SW 1271 (cell line): ENCODE measurements around the gene SLC28A1.

Experiments used
- DNase-seq, 2 experiments: peaks; one replicate each; lab custom pipeline; 2025; lab: John Stamatoyannopoulos, UW

The SLC28A1 gene

DNA sequence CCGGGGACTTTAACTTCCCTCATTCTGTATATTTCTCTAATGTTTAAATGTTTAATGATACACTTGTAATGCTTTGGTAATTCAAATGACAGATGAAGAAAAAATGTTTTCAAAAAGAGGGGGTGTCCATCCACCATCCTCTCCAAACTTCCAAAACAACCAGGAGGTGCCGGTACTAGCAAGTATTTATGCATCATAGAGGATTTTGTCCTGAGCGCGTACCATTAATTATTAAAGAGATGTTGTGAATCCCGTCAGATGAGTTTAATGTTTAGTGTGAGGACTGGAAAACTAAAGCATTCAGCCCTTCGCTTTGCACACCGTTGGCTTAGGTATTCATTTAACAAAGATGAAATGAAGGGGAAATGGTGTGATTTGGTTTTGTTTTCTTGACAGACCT, 1.3 kb downstream of the SLC28A1 start:
- DNase-seq = no peak

DNA sequence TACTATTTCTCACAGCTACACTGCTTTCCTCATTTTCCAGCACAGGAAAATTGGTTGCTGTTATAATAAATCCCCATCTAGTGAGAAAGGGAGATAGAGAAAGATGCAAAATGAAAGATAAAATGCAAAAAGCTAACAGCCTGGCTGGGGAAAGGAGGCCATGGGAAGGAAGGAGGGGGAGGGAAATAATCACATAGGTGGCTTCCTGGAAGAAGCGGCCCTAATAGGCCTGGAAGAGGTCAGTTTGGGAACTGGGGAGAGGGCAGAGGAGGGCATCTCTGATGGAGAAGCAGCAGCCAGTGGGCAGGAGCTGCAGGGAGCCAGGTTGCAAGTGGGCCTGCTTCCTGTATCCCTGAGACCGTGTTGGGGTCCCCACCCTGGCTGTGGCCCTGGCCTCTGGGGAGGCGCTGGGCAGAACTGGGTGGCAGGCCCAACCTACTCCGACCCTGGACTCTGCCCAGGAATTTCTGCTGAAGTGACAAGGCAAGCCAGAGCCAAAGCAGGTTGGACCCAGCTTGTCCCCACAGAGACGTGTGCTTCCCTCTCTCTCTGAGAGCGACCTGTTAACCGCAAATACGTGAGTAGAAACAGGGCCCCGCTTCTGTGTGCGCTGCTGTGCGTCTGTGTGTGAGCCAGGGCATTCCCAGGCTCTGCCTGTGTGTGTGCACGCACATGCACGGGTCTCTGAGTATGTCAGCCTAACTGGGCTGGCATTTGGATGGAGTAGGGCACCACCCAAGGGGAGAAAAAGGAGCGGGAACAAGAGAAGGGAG, 1.9 kb downstream of the SLC28A1 start:
- no peak for DNase-seq

DNA sequence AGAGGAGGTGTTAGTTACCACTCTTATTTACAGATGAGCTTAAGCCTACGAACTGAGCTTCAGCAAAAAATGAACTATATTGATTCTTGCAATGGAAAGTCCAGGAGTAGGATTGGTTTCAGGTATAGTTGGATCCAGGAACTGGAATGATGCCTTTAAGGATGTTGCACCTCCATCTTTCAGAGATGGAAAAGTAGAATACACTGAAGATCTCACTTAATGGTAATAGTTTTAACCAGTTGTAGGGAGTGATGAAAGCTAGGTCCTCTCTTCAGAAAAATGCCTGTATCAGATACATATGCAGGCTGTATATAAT, 2.5 kb downstream of the SLC28A1 start:
- no peak for DNase-seq

DNA sequence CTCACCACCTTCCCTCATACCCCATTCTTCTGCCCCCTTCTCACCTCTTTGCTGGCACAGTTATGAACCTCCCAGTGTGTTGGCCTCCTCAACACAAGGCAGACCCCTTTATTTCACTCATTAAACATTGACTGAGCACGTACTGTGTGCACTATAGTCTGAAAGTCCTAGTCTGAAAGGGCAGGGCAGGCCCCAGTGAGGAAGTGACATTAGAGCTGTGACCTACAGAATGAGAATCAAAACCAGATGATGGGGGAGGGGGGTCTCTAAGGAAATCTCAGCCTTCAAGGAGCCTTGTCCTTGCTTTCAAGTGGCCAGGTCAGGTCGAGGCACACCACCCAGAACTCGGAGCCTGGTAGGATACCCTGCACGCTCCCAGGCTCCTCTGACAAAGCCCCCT, 3.5 kb downstream of the SLC28A1 start:
- no peak for DNase-seq

DNA sequence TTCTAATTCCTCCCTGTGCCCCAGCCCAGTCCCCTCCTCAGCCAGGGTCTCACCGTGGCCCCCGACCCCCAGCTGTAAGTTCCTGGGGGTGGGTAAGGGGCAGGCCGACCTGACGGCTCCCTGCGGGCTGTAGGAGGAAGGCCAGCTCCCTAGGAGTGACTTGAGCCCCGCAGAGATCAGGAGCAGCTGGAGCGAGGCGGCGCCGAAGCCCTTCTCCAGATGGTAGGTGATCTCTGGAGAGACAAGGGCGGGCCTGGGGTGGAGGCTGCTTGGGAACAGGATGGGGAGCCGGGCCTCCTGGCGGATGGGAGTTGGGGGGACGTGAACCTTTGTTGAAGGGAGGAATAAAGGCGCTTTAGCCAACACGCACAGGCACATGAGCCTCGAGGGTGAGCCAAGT, 4.2 kb downstream of the SLC28A1 start:
- no peak for DNase-seq

DNA sequence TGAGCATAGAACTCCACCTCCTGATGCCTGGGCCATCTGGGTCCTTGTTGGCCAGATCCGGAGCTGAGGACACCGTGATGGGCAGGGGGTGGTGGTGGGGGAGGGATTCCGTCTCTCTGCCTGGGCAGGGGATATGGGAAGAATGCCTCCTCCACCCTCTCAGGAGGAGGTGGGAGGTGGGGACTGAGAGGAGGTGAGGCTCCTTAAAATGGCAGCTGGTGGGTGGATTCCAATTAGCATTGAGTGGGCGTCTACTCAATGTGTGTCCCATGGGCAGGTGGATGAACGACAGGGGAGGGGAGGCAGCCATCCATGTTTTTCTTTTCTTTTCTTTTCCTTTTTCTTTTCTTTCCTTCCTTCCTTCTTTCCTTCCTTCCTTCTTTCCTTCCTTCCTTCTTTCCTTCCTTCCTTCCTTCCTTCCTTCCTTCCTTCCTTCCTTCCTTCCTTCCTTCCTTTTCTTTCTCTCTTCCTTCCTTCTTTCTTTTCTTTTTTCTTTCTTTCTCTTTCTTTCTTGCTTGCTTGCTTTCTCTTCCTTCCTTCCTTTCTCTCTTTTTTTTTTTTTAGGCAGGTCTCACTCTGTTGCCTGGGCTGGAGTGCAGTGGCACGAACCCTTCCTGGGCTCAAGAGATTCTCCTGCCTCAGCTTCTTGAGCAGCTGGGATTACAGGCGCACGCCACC, 5.0 kb downstream of the SLC28A1 start:
- no peak for DNase-seq

DNA sequence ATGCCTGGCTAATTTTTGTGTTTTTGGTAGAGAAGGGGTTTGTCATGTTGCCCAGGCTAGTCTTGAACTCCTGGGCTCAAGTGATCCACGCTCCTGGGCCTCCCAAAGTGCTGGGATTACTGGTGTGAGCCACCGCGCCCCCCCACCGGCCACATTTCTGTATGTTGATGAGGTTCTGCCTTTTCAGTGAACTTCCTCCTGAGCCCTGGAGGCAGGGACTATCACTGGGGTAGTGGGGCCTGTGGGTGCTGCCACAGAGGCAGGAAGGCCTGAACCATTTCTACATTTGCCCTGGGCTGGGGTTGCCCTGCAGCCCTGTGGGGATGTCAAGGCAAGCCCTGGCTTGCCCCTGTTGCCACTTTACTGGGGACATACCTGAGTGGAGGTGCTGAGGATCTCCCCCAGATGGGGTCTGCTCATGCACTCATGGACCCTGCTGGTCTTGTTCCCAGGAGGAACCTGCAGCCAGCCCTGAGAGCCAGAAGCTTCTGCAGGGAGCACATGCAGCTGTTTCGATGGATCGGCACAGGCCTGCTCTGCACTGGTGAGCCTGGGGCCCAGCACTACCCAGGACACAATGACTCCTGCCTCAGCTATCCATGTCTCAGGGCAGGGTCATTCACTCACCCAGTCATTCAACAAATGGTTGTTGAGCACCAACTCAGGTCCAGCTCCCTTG, 5.7 kb downstream of the SLC28A1 start:
- no peak for DNase-seq

DNA sequence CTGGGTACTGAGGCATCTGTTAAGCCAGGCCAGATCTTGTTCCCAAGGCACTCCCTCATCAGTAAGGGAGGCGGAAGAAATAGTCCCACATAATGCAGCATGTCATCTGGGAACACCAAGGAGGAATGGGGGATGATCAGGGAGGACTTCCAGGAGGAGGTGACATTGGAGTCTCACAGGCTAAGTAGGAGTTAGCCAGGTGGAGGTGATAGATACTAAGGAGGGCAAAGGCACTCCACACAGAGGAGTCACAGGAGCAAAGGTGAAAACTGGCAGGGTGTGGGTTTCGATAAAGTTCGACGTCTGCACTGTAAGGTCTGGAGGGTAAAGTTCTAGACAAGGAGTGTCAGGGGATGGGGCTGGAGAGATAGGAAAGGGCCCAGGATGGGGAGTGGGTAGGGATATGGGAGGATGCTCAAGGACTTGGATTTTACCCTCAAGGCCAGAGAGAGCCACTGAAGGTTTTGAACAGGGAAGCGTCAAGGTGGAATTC, 6.3 kb downstream of the SLC28A1 start:
- DNase-seq = no peak

DNA sequence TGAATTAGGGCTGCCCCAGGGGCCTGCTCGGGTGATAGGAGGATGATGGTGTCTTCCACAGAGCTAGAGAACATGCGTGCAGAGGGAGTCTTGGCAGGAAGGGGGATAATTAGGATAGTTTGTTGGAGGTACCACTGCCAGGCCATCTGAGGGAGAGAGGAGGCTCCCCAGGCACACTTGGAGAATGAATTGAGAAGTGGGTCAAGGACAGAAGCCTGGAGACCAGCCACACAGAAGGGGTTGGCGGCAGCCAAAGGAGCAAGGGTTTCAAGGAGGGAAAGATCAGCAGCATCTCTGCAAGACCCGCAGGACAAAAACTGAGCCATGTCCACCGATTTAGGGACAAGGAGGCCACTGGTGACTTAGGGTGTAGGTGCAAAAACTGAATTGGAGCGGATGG, 6.9 kb downstream of the SLC28A1 start:
- DNase-seq = no peak

DNA sequence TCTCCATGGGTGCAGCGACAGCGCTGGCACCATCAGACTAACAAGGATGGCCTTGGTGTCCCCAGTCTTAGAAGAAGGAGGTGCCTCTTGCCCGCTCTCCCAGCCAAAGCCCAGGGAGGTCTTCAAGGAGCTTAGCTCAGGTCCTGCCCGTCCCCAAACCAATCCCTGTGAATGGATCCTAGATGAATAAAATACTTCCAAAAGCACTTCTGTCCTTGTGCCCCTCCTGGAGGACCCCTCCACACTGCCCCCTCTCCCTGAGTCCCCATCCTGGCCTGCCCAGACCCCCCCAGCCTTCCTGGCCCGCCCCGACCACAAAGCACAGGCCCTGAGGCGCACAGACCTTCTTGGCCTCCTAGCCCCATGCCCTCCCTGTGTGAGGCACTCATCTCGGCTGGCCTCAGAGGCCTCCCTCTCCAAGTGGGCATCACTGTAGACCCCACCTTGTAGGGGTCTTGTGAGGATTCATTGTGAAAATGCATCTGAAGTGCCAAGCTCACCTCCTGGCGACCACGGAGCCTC, 8.4 kb downstream of the SLC28A1 start:
- DNase-seq = no peak

DNA sequence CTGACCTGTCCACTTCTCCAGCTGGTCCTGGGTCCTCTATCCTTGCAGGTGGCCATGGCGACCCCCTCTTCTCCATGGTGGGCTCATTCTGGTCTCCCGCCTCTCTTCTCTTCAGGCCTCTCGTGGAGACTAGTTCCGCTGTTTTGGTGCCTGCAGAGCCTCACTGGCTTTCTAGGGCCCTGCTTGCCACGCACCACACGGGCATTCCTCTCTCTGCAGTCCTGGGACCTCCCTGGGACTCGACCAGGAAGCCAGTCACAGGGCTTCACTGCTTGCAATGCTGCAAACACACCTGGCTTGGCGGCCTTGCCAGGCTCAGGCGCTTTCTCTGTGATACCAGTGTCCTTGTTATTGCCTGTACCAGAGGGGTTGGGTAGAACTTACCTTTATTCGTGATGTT, 9.1 kb downstream of the SLC28A1 start:
- DNase-seq = no peak

DNA sequence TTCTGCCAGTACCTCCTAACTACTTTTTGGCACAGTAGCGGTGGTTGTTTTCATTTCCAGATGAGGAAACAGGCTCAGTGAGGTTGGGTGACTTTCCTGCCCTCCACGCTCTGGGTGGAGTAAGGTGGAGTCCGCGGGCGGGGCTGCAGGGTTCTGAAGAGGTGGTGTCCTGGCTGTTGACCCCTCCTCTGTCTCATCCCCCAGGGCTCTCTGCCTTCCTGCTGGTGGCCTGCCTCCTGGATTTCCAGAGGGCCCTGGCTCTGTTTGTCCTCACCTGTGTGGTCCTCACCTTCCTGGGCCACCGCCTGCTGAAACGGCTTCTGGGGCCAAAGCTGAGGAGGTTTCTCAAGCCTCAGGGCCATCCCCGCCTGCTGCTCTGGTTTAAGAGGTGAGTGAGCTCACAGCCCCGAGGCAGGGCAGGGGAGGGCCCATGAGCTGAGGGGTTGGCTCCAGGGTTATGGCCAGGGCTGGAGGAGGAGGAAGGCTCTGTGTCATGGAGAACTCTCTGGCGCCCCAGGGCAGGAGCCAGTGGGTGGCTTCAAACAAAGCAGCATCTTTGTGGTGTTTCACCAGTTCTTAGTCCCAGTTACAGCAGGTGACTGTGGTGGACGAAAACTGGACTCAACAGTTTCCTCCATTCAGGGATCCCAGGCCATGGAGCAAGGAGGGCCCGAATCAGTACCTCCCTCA, 10.4 kb downstream of the SLC28A1 start:
- DNase-seq = no peak

DNA sequence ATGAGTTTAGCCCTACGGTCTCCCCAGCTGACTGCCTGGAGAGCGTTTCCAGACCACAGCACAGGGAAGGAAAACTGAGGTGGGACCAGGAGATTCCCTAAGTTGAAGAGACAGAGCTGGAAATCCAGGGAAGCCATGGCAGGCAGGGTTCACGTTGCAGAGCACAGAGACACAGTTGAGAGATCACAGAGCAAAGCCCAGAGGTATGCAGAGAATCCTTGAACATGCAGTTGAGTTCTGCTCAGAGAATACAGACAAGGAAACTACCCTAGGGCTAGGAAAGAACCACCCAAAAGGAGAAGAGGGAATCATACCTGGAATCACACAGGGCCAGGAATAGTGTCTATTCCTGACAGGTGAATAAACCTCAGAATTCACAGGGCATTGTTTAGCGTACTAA, 14.3 kb downstream of the SLC28A1 start:
- no peak for DNase-seq

DNA sequence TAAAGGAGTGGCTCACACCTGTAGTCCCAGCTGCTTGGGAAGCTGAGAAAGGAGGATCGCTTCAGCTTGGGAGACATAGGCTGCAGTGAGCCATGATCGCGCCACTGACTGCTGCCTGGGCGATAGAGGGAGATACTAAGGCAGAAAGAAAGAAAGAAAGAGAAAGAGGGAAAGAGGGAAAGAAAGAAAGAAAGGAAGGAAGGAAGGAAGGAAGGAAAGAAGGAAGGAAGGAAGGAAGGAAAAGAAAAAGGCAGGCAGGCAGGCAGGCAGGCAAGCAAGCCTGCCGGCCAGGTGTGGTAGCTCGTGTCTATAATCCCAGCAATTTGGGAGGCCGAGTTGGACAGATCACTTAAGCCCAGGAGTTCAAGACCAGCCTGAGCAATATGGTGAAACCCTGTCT, 15.3 kb downstream of the SLC28A1 start:
- no peak for DNase-seq

DNA sequence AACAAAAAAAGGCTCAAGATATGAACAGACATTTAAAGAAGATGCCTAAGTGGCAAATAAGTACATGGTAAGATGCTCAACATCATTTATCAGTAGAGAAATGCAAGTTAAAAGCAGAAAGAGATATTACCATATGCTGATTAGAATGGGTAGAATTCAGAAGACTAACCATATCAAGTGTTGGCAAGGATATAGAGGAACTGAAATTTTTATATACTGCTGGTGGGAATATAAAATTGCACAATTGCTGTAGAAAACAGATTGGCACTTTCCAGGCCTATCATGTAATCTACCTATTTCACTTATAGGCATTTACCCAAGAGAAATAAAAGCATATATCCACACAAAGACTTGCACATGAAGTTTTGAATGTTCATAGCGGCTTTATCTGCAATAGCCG, 17.1 kb downstream of the SLC28A1 start:
- no peak for DNase-seq

DNA sequence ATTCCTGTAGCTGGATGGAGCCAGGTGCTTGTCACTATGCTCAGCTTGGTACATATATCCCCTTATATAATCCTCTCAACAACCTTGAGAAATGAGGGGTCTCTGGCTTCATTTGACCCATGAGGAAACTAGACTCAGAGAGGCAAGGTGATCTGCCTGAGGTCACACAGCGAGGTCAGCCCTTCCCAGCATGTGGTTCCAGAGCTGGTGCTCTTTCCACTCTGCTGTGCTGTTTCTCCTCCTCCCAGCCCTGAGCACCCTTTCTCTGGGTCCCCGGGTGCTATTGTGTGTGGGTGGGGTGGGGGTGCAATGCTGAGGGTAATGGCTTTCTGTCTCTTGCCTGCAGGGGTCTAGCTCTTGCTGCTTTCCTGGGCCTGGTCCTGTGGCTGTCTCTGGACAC, 19.3 kb downstream of the SLC28A1 start:
- no peak for DNase-seq

DNA sequence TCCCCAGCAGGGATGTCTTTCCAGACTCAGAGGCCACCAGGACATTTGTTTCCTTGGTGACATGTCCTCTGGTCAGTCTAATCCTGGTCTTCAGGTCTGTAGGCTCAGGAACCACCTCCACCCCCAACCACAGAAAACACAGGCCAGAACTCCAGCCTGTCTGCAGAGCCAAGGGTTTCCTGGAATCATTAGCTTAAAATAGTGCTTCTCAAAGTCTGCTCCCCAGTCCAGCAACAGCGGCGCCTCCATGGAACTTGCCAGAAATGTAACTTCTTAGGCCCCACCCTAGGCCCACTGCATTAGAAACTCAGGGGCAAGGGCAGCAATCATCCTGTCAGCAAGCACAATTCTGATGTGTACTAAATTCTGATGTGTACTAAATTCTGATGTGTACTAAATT, 20.0 kb downstream of the SLC28A1 start:
- DNase-seq = no peak

DNA sequence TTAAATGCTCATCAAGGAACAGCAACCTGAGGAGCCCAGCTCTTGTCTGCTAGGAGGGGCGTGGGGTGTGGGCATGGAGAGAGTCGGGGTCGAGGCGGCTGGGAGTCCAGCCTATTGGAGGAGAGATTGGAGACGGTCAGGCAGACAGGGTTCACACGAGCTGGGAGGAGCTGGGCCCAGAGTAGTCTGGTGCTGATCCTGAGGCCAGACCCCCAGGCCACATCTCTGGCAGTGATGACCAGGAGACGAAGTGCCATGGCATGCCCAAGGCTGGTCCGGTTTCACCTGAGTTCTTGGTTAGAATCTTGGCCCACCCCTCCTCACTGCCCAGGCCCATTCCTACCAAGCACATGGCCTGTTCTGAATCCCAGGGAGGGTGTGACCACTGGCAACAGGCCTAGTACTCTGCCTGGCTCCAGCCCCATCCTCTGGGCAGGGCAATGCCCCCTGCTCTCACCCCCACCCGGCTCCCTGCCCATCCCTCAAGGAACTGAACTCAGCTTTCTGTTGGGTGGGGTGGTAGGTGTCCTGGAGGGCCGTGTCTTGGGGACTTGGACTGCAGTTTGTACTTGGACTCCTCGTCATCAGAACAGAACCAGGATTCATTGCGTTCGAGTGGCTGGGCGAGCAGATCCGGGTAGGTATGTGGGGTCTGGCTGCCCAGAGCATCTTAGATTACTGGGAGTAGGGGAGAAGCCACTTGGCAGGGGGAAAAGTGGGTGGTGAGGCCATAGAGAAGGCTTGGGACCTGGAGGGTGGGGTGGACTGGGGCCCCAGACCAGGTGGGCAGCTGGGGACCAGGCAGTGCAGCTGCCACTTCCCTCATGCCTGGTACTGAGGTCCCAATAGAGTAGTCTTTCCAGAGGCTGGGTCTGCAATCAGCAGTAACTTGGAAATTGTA, 20.8 kb downstream of the SLC28A1 start:
- no peak for DNase-seq

DNA sequence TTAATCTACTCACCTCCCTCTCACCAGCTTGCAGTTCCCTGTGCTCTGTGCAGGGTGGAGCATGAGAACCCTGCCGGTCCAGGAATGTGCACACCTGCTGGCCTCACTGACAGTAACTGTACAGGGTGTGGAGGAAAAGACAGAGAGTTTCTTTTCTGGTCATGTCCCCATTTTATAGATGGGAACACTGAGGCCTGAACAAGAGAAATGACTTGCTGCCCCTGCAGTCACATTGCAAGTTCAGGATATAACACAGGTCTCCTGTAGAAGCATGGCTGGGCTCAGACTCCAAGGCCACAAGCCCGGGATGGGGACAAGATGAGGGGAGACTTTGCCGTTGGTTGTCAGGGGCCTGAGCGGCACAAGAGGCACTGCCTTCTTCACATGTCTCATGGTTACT, 23.3 kb downstream of the SLC28A1 start:
- no peak for DNase-seq

DNA sequence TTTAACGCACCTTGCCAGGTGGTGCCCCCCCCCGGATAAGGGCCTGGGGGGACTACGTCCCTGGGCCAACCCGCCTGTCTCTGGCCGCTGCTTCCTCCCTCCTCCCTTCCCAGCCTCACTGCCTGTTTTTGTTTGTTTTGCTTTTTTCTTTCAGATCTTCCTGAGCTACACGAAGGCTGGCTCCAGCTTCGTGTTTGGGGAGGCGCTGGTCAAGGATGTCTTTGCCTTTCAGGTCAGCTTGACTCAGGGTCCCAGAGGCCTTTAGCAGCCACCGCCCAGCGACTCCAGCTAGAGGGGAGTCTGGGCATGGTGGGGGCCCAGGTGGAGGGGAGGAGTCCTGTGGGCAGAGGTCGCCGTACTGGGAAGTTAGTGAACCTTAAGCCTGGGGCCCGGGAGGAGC, 24.1 kb downstream of the SLC28A1 start:
- no peak for DNase-seq

DNA sequence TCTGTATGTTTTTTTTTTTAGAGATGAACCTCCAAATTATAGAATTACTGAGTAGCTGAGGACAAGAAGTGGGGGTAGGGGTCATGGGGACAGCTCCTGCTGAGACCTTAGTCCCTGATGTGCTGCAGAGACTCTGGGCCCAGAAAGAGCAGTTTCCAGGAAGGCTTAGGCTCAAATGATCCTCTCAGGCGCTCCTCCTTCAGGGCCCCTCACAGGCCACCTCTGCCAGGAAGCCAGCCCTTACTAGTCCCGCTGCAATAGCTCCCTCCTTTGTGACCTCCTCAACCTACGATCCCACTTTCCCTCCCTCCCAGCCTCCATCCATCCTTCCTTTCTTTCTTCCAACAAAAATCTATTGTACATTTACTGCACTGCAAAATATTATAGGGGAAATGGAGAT, 24.6 kb downstream of the SLC28A1 start:
- no peak for DNase-seq
